Measurements from ENCODE around the gene STOM.
"Not testable (repeated sequence)": the region's sequence is repeated elsewhere in the genome, so short reads cannot be mapped to it uniquely, and the experiment has no call there.

STOM gene

GRCh38 chr9:121298689-121299466, 71.2 kb downstream of the STOM start:
- no peak for DNase-seq

GRCh38 chr9:121298016-121298538, 72.0 kb downstream of the STOM start:
- no peak for DNase-seq

- DNase-seq: peak; percentile 72
Observed at GRCh38 chr9:121297389-121297788, 72.7 kb downstream of the STOM start.

- DNase-seq: no peak
Observed at GRCh38 chr9:121296213-121297127, 73.6 kb downstream of the STOM start.

DNA sequence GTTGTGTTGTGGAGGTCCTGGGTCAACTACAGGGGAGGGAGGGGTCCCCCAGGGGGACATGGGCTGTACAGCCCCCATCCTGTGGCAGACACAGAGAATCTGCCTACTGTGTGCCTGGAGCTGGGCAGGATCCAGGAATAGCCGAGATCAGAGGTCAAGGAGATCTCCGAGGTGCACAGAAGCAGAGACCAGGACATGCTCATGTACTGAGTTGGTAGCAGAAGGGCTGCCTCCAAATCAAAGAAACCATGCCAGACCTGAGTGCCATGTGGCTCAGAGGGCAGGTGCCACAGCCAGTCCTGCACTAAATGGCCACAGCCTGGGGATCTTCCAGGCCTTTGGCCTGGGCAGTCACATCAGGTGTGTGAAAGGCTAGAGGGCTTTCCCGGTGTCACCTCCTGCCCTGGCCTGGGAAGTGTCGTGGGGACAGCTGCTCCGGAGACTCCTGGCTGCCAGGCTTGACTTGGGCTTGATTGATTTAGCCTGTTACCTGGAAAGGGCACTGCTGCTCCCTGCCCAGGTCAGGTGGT, 74.3 kb downstream of the STOM start:
- DNase-seq: no peak

- no peak for DNase-seq
Observed at GRCh38 chr9:121294866-121295661, 75.0 kb downstream of the STOM start.

DNA sequence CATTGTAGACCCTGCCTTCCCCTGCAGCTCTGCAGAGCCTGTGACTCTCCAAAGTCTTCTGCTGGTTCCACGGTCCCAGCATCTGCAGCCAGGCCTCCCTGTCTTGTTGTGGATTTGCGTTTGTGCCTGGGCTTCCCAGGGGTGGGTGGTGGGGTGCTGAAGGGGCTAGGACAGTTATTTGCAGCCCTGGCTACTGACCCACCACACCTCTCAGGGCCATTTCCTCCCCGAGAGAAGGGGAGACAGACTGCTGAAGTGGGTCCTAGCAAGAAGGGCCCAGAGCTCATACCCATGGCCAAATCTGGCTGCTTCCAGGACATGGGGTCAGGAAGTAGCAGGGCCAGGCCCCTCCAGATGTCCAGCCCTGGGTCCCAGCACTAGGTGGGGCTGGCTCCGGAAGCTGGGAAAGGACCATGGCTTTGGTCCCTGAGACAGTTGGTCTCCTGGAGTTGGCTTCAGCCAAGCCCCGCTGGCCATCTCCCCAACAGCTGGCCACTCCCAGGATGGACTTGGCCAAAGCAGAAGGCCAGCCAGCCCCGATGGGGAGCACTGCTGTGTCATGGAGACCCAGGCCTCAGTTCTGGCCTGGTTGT, 75.8 kb downstream of the STOM start:
- DNase-seq: no peak

GRCh38 chr9:121292801-121293241, 77.2 kb downstream of the STOM start:
- DNase-seq: no peak

DNA sequence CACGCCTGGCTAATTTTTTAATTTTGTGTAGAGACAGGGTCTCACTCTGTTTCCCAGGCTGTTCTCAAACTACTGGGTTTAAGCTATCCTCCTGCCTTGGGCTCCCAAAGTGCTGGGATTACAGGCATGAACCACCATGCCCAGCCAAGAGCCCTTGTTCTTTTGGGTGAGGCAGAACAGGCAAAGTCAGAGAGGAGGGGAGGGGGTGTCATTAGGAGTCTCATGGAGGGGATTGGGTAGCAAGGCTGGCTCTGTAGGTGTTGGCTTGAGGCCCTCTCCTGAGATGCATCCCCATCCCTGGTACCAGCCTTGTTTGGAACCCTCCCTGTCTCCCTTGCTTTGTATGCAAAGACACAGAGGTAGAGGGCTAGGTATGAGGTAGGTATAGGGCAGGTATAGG, 78.0 kb downstream of the STOM start:
- no peak for DNase-seq

GRCh38 chr9:121291536-121291935, 78.5 kb downstream of the STOM start:
- DNase-seq: not testable (repeated sequence)

DNA sequence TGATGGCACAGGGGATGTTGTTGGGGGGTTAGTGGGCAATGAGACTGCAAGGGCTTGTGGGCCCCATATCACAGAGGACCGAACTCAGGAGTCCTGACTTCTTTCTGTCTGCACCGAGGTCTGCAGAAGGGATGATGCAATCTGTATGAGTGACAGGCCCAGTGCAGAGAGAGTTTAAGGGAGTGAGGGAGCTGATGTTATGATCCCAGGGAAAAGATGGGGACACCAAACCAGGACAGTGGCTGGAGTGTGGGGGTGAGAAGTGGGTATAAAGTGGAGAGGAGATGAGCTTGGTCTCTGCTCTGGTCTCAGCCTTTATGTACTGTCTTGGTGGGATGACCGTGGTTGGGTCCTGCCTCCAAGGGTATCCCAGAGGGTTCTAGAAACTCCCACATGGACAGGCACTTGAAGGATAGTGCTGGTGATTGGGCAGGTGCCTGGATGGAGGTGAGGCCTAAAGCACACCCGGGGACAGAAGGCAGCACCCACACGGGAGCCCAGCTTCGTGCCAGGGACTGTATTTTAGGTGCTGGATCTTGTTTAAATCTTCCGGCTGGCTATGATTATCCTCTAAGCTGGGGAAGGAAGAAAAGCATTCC, 80.2 kb downstream of the STOM start:
- peak; percentile 20 for DNase-seq

GRCh38 chr9:121289026-121289771, 80.9 kb downstream of the STOM start:
- DNase-seq: peak; percentile 56

All from MV-4-11 (cell line).